Brain pericyte (primary cell): ENCODE data around the gene NDUFV1.

Experiments used
- DNase-seq: peaks from one replicate; pipeline ENCODE4 v3.0.0-alpha.2; 2012; ENCODE audit warnings: low read depth, low spot score

The NDUFV1 gene

GRCh38 chr11:67640021-67640757 lies 33.5 kb downstream of the NDUFV1 start:
- DNase-seq: no peak

GRCh38 chr11:67640758-67641337 lies 34.1 kb downstream of the NDUFV1 start:
- no peak for DNase-seq

GRCh38 chr11:67641338-67642172 lies 34.8 kb downstream of the NDUFV1 start:
- no peak for DNase-seq

- DNase-seq: no peak
Observed at GRCh38 chr11:67642173-67643120, 35.7 kb downstream of the NDUFV1 start.

GRCh38 chr11:67644042-67644441 lies 37.3 kb downstream of the NDUFV1 start:
- no peak for DNase-seq

GRCh38 chr11:67644472-67645418 lies 38.0 kb downstream of the NDUFV1 start:
- no peak for DNase-seq

- DNase-seq: no peak
Observed at GRCh38 chr11:67645521-67646461, 39.1 kb downstream of the NDUFV1 start.

- DNase-seq: no peak
Observed at GRCh38 chr11:67646535-67647336, 40.0 kb downstream of the NDUFV1 start.

- no peak for DNase-seq
Observed at GRCh38 chr11:67647471-67647870, 40.7 kb downstream of the NDUFV1 start.

GRCh38 chr11:67648140-67648795 lies 41.5 kb downstream of the NDUFV1 start:
- no peak for DNase-seq

- DNase-seq: no peak
Observed at GRCh38 chr11:67648796-67649613, 42.3 kb downstream of the NDUFV1 start.

GRCh38 chr11:67649634-67650510 lies 43.1 kb downstream of the NDUFV1 start:
- no peak for DNase-seq

GRCh38 chr11:67651976-67652781 lies 45.4 kb downstream of the NDUFV1 start:
- DNase-seq: no peak

GRCh38 chr11:67652965-67653845 lies 46.5 kb downstream of the NDUFV1 start:
- no peak for DNase-seq
